Fibroblast of lung (primary cell): ENCODE results near the gene EPHB3. TPM values are rescaled to one million over a fixed set of nuclear protein-coding genes. Genes with fewer than 3 reads are reported as not detected.

Experiments
- DNase-seq, 2 donors: peaks; one replicate each; pipeline versions ENCODE4 v3.0.0 to v3.0.0-alpha.2; 2010; ENCODE audit warnings: low read depth in 2 of 2
- H2AFZ ChIP-seq: 2 replicates; pipeline ENCODE4 v1.5.1; 2012; ENCODE audit warnings: low read length, control low read depth, inconsistent platforms
- H3K27ac ChIP-seq: 2 replicates; pipeline ENCODE4 v1.5.1; 2011; ENCODE audit warnings: low read length, control low read depth; ENCODE audit not compliant: insufficient read depth
- H3K27me3 ChIP-seq: 2 replicates; pipeline ENCODE4 v1.5.1; 2011; ENCODE audit warnings: mild to moderate bottlenecking, low read length; ENCODE audit not compliant: control insufficient read depth, insufficient read depth
- H3K36me3 ChIP-seq: 2 replicates; pipeline ENCODE4 v1.5.1; 2011; ENCODE audit warnings: low read length; ENCODE audit not compliant: control insufficient read depth, insufficient read depth
- H3K4me1 ChIP-seq: 2 replicates; pipeline ENCODE4 v1.5.1; 2011; ENCODE audit warnings: low read length; ENCODE audit not compliant: control insufficient read depth, insufficient read depth; ENCODE audit errors: extremely low read depth
- H3K4me2 ChIP-seq: 2 replicates; pipeline ENCODE4 v1.5.1; 2011; ENCODE audit warnings: low read length, control low read depth; ENCODE audit not compliant: insufficient read depth; ENCODE audit errors: extremely low read depth
- H3K4me3 ChIP-seq, 4 experiments: fragments of 200-600 bp in 1 of 4; sonication (generic) in 1 of 4; replicated peaks in 1 of 4; 2 replicates each; pipeline ENCODE4 v1.5.1; 2011 to 2016; ENCODE audit warnings: low read length in 4 of 4, low read depth in 3 of 4, mild to moderate bottlenecking in 3 of 4, control low read depth in 2 of 4, inconsistent platforms in 1 of 4, mixed read lengths in 1 of 4; ENCODE audit not compliant: insufficient read depth in 1 of 4; ENCODE audit errors: control extremely low read depth in 1 of 4
- H3K79me2 ChIP-seq: 2 replicates; pipeline ENCODE4 v1.5.1; 2012; ENCODE audit warnings: mild to moderate bottlenecking, low read length, inconsistent platforms; ENCODE audit not compliant: control insufficient read depth, insufficient read depth
- H3K9ac ChIP-seq: 2 replicates; pipeline ENCODE4 v1.5.1; 2011; ENCODE audit warnings: mild to moderate bottlenecking, low read length, control low read depth; ENCODE audit not compliant: insufficient read depth
- H3K9me3 ChIP-seq: 2 replicates; pipeline ENCODE4 v1.5.1; 2012; ENCODE audit warnings: low read depth, low read length; ENCODE audit not compliant: control insufficient read depth, insufficient read depth
- H4K20me1 ChIP-seq: 2 replicates; pipeline ENCODE4 v1.5.1; 2011; ENCODE audit warnings: low read length; ENCODE audit not compliant: control insufficient read depth, insufficient read depth; ENCODE audit errors: extremely low read depth
- EZH2 ChIP-seq: IDR thresholded peaks from 2 replicates; pipeline ENCODE4 v1.5.1; 2012; ENCODE audit warnings: low read length, control low read depth, mild to moderate bottlenecking; ENCODE audit errors: missing control alignments
- polyA plus RNA-seq, 2 donors: library from polyadenylated mRNA; depleted of rRNA in 1 of 2; stranded (reverse) in 1 of 2; unstranded in 1 of 2; fragments of >200 nt; gene quantifications; 2 replicates each; pipeline ENCODE4 v1.2.1, GENCODE V29; 2011 to 2012; ENCODE audit warnings: missing spikeins in 1 of 2
- total RNA-seq: library from RNA; depleted of rRNA; stranded (reverse); fragments of >200 nt; gene quantifications from 2 replicates; pipeline ENCODE4 v1.2.1, GENCODE V29; 2014
- TF ChIP-seq, protein P1 (sequence below), 2 donors: IDR thresholded peaks in 1 of 2; conservative IDR thresholded peaks in 1 of 2; 1 replicate in 1 of 2; 2 replicates in 1 of 2; pipeline ENCODE4 v1.5.1; 2011 to 2012; ENCODE audit warnings: low read length in 2 of 2, control low read depth in 1 of 2, inconsistent platforms in 1 of 2, low read depth in 1 of 2, mild to moderate bottlenecking in 1 of 2

EPHB3 gene
- total and polyA plus RNA-seq, 2 donors (not counting 1 experiment from before 2014, with no cell fraction given), result 1.6 to 7.6 TPM

DNA sequence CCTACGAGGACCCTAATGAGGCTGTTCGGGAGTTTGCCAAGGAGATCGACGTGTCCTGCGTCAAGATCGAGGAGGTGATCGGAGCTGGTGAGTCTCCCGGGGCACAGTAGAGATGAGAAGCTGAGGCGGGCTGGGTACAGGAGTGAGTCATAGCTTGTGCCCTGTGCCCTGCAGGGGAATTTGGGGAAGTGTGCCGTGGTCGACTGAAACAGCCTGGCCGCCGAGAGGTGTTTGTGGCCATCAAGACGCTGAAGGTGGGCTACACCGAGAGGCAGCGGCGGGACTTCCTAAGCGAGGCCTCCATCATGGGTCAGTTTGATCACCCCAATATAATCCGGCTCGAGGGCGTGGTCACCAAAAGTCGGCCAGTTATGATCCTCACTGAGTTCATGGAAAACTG, 17.9 kb downstream of the EPHB3 start:
- Histone ChIP-seq H3K27me3 (no peaks in the 10 kb centered on the region), H3K27ac (no peak overlapping the region), H3K36me3 (peaks cover 4% of the 10 kb centered on the region), H3K4me3 (no peak overlapping the region), H3K9me3 (no peaks in the 10 kb centered on the region), H3K9ac (no peak overlapping the region), H3K79me2 (no peaks in the 10 kb centered on the region), H3K4me1 (peaks cover 8% of the 10 kb centered on the region), H4K20me1 (no peaks in the 10 kb centered on the region), H2AFZ (no peak overlapping the region), H3K4me2 (no peak overlapping the region)
- no peak for TF ChIP-seq EZH2
- TF ChIP-seq, protein P1, sequence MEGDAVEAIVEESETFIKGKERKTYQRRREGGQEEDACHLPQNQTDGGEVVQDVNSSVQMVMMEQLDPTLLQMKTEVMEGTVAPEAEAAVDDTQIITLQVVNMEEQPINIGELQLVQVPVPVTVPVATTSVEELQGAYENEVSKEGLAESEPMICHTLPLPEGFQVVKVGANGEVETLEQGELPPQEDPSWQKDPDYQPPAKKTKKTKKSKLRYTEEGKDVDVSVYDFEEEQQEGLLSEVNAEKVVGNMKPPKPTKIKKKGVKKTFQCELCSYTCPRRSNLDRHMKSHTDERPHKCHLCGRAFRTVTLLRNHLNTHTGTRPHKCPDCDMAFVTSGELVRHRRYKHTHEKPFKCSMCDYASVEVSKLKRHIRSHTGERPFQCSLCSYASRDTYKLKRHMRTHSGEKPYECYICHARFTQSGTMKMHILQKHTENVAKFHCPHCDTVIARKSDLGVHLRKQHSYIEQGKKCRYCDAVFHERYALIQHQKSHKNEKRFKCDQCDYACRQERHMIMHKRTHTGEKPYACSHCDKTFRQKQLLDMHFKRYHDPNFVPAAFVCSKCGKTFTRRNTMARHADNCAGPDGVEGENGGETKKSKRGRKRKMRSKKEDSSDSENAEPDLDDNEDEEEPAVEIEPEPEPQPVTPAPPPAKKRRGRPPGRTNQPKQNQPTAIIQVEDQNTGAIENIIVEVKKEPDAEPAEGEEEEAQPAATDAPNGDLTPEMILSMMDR (conservative IDR thresholded peaks at IDR 0.05 in 1 of 2, IDR thresholded peaks at IDR 0.05 in 1 of 2; ENCODE audit: low read depth in 1 of 2, low read length in 2 of 2), result no peak
- no peak for DNase-seq

DNA sequence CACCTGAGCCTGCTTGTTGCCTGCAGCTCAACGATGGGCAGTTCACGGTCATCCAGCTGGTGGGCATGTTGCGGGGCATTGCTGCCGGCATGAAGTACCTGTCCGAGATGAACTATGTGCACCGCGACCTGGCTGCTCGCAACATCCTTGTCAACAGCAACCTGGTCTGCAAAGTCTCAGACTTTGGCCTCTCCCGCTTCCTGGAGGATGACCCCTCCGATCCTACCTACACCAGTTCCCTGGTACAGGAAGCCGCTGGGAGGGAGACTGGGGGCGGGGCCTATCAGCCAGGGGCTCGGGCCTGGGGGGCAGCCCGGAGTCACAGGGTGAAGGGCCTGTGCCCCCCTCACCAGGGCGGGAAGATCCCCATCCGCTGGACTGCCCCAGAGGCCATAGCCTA, 18.8 kb downstream of the EPHB3 start:
- H3K27ac ChIP-seq, result no peak overlapping the region

DNA sequence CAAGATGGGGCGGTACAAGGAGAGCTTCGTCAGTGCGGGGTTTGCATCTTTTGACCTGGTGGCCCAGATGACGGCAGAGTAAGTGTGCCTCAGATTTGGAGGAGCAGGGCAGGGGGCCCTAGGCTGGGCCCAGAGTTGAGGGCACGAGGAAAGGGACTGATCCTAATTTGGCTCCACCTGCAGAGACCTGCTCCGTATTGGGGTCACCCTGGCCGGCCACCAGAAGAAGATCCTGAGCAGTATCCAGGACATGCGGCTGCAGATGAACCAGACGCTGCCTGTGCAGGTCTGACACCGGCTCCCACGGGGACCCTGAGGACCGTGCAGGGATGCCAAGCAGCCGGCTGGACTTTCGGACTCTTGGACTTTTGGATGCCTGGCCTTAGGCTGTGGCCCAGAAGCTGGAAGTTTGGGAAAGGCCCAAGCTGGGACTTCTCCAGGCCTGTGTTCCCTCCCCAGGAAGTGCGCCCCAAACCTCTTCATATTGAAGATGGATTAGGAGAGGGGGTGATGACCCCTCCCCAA, 19.8 kb downstream of the EPHB3 start:
- no peak overlapping the region for H2AFZ ChIP-seq
- no peak for TF ChIP-seq EZH2
- no peak overlapping the region for H3K27ac ChIP-seq
- H3K36me3 ChIP-seq, result peaks cover 4% of the 10 kb centered on the region
- H3K27me3 ChIP-seq, result no peaks in the 10 kb centered on the region
- H3K9me3 ChIP-seq, result no peaks in the 10 kb centered on the region
- DNase-seq, result no peak
- no peaks in the 10 kb centered on the region for H4K20me1 ChIP-seq
- H3K4me2 ChIP-seq, result no peak overlapping the region
- no peak overlapping the region for H3K9ac ChIP-seq
- H3K4me1 ChIP-seq, result peaks cover 8% of the 10 kb centered on the region
- H3K4me3 ChIP-seq, result no peak overlapping the region
- H3K79me2 ChIP-seq, result no peaks in the 10 kb centered on the region

More for the DNA sequence above, 18.8 kb downstream of the EPHB3 start:
- DNase-seq, result no peak
- Histone ChIP-seq H2AFZ (no peak overlapping the region), H3K27me3 (no peaks in the 10 kb centered on the region), H3K4me3 (no peak overlapping the region), H3K79me2 (no peaks in the 10 kb centered on the region), H3K9me3 (no peaks in the 10 kb centered on the region), H3K36me3 (peaks cover 4% of the 10 kb centered on the region), H3K9ac (no peak overlapping the region), H3K4me2 (no peak overlapping the region), H4K20me1 (no peaks in the 10 kb centered on the region), H3K4me1 (peaks cover 8% of the 10 kb centered on the region)
- TF ChIP-seq, protein P1 (conservative IDR thresholded peaks at IDR 0.05 in 1 of 2, IDR thresholded peaks at IDR 0.05 in 1 of 2; ENCODE audit: low read depth in 1 of 2, low read length in 2 of 2), result no peak
